Adipocyte (in vitro differentiated cells): Measurements from ENCODE around the gene GPR22.

ENCODE experiments used
- DNase-seq: peaks from one replicate; pipeline ENCODE4 v3.0.0-alpha.2; 2015; ENCODE audit warnings: low read depth
- H3K27me3 ChIP-seq: replicated peaks from 2 replicates; pipeline ENCODE4 v1.7.0; 2013; ENCODE audit warnings: mild to moderate bottlenecking, low read length, moderate library complexity; ENCODE audit not compliant: control insufficient read depth, insufficient read depth
- H3K36me3 ChIP-seq: 2 replicates; pipeline ENCODE4 v1.7.0; 2013; ENCODE audit warnings: low read length, mild to moderate bottlenecking, moderate library complexity; ENCODE audit not compliant: control insufficient read depth, insufficient read depth, severe bottlenecking
- H3K4me1 ChIP-seq: 2 replicates; pipeline ENCODE4 v1.7.0; 2013; ENCODE audit warnings: mild to moderate bottlenecking, low read length, moderate library complexity; ENCODE audit not compliant: control insufficient read depth, insufficient read depth
- H3K4me3 ChIP-seq: 2 replicates; pipeline ENCODE4 v1.7.0; 2013; ENCODE audit warnings: mild to moderate bottlenecking, low read length, moderate library complexity
- H3K9ac ChIP-seq: 2 replicates; pipeline ENCODE4 v1.7.0; 2013; ENCODE audit warnings: mild to moderate bottlenecking, low read length, moderate library complexity
- H3K9me3 ChIP-seq: 2 replicates; pipeline ENCODE4 v1.7.0; 2013; ENCODE audit warnings: mild to moderate bottlenecking, low read length, moderate library complexity; ENCODE audit not compliant: control insufficient read depth

Gene GPR22

DNA sequence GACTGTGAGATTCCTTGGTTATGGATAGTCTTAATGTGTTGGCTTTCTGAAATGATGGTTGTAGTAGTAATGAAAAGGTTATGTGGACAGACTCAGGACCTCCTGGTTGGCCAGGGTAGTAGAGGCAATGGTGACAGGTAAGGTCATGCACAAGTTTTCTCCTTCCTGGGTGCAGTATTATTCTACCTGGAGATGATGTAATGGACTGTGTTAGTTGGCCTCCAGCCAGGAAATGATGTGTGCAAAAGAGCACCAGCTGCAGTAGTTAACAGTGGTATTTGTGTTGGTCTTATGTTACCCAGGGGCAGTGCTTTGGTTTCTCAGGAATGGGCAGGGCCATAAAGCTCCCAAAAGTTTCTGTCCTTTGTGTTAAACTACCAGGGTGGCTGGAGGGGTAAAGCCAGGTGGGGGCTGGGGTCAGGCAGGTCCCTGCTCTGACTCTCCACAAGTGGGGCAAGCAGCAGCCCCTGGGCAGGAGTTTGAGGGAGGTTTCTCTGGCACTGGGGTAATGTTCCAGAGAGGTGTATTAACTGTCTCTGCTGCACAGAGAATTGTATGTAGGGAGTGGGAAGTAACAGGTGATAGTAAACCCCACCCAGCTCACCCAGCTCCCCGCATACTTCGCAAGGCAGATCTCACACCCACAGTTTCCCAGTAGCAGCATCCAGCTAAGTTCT is 36.3 kb downstream of the GPR22 start:
- no peaks in the 10 kb centered on the region for H3K4me1 ChIP-seq
- H3K9me3 ChIP-seq = no peaks in the 10 kb centered on the region
- H3K4me3 ChIP-seq = no peak overlapping the region
- no peaks in the 10 kb centered on the region for H3K27me3 ChIP-seq
- DNase-seq = no peak
- no peaks in the 10 kb centered on the region for H3K36me3 ChIP-seq
- no peak overlapping the region for H3K9ac ChIP-seq

DNA sequence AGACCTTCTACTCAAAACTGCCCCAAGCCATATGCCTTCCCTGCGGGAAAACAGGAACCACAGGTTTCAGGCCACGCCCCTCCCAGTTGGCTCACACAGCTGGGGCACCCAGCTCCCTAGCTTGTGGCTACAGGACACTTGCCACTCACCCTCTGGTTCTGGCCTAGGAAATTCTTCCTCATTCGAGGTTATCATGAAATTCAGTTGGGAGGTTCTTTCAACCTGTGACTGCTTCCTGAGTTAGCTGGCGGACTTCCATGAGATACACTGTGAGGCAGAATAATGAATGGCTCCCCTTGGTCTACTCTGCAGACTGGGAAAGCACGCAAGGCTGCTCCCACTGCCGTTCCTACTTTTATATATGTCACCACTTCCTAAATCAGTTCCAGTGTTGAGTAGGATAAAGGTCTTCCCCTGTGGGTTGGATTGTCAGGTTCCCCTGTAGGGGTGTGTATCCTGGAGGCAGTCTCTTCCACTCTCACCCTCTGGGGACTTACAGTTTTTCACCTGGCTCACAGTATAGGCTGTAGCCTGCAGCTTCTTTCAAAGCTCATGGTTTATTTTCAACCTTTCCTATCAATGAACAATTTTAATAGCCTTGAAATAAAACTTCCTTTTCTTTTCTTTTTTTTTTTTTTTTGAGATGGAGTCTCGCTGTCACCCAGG is 37.0 kb downstream of the GPR22 start:
- no peak for DNase-seq
- no peak overlapping the region for H3K4me3 ChIP-seq
- H3K9ac ChIP-seq = no peak overlapping the region
- H3K36me3 ChIP-seq = no peaks in the 10 kb centered on the region
- no peaks in the 10 kb centered on the region for H3K9me3 ChIP-seq
- H3K4me1 ChIP-seq = no peaks in the 10 kb centered on the region
- H3K27me3 ChIP-seq = no peaks in the 10 kb centered on the region
